HG02763 (cell line): ENCODE measurements around the gene PYM1.
"Not testable (repeated sequence)": the region's sequence is repeated elsewhere in the genome, so short reads cannot be mapped to it uniquely, and the experiment has no call there.

ENCODE experiments used
- ATAC-seq: cut with Tn5 transposase; IDR thresholded peaks from one replicate; pipeline ENCODE4 v1.9.1; 2021; ENCODE audit warnings: mild to moderate bottlenecking, moderate library complexity; ENCODE audit not compliant: unreplicated experiment

Gene PYM1

DNA sequence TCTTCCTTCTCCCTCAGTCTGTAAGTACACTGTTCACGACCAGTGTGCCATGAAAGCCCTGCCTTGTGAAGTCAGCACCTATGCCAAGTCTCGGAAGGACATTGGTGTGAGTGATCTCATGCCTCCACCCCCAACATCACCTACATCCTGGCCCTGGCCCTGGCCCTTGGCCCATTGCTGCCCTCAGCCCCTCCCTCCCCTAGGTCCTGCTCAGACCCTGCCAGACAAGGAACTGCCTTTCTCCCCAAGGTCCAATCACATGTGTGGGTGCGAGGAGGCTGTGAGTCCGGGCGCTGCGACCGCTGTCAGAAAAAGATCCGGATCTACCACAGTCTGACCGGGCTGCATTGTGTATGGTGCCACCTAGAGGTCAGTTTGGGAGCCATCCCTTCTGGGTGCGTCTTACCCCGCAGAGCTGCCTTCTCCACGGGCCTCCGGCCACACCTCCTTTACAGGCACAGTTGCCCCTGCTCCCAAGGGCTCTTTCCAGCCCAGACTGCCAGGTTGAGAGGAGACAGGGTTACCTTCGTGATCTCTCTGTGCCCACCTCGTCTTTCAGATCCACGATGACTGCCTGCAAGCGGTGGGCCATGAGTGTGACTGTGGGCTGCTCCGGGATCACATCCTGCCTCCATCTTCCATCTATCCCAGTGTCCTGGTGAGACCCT lies 12.5 kb upstream of the PYM1 start:
- ATAC-seq = peak; percentile 89

DNA sequence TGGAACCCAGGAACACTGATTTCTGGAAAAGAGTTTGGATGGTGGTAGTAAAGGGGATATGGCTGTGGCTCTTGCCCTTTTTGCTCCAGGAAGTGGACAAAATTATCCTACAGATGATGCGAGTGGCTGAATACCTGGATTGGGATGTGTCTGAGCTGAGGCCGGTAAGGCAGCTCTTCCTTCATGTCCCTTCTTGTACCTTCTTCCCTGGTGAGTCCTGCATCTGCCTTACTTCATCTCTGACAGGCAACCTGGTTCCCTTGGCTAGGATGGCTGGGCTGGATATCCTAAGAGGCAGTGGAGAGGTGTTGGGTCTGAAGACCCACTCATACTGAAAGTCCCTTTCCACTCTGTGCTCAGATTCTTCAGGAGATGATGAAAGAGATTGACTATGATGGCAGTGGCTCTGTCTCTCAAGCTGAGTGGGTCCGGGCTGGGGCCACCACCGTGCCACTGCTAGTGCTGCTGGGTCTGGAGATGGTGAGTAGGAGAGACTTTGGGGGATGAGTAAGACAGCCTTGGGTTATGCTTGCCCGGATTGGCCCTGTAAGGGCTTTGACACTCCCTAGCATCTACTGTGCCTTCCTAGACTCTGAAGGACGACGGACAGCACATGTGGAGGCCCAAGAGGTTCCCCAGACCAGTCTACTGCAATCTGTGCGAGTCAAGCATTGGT lies 11.3 kb upstream of the PYM1 start:
- ATAC-seq = no peak

DNA sequence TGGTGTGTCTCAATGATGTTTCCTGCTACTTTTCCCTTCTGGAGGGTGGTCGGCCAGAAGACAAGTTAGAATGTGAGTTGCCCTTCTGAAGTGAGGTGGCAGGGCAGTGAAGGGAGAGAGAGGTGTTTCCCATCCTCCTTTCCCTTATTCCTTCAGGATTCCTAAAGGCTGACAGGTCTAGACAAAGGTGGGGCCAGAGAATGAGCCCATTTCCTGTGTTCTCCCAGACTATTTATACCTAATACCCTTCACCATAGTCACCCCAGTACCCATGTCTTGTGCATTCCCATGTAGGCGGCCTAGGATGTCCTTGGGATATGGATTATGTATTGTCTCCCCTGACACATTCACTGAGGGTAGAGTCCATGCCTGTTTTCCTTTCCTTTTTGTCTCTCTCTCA lies 10.3 kb upstream of the PYM1 start:
- ATAC-seq = no peak

DNA sequence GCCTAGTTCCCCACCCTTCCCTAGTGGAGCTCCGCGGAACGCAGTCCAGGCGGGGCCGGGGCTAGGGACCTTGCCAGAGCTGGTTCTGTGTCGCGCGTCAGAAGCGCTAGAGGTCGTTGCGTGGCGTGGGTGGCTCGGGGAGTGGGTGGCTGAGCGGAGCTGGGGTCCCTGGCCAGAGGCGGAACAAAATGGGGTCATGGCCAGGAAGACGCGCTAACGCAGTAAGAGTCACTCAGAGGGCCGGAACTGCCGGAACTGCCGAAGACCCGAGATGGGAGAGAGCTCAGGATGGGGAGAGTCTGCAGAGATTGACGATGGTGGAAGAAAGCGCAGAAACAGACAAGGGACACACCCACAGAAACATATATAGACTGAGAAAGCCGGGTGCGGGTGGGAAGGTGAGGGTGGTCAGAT lies 8.1 kb upstream of the PYM1 start:
- no peak for ATAC-seq

DNA sequence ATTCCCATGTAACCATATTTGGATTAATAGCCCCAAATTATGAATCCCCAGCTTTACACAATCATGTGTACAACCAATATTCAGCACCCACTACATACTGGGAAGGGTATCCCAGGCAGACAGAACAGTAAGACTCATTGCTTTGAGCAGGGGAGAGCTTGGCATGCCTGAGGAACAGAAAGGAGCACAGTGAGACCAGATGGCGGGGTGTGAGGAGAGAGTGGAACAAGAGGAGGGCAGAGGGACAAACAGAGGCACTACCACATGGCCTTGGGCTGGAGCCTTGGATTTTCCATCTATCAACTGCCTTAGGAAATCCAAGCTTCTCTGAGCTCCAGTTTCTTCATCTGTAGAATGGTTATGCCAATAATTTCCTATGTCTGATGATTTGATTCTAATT lies 7.1 kb upstream of the PYM1 start:
- no peak for ATAC-seq

DNA sequence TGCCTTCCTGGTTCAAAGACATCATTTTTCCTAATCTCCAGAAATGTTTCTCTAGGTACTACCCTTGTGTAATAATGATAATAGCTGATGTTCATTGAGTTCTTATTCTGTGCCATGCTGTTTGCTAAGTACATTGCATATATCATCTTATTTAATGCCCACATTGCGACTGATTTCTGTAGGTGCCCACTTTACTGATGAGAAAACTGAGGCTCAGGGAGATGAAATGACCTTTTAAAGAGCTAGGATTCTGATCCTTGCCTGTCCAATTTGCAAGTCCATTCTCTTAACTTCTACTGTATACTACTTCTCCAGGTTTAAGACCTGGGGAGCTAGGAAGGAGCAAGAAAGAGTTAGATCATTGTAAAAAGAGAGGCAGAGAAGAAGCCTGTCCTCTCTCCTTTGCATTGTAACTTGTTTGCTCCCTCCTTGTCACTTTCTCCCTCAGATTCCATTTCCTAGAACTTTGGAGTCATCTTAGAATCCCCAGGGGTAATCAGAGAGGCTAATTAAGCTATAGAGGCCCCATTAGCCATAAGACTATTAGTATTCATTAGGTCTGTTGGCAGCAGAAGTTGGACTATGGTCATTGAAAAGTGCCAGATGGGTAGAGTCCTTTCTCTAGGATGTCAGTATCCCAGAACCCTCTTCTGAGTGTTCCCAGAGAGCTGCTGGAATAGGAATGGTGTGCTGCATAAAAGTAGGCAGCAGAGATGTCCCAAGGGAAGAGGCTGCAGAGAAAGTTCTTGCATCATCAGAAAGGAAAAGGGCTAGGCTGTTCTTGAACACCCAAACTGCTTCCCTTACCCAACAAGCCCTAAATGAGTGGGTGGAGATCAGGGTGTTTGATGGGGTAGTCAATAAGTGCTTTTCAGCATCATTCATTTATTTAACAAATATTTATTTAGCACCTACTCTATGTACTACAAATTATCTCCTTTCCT lies 6.4 kb upstream of the PYM1 start:
- no peak for ATAC-seq

DNA sequence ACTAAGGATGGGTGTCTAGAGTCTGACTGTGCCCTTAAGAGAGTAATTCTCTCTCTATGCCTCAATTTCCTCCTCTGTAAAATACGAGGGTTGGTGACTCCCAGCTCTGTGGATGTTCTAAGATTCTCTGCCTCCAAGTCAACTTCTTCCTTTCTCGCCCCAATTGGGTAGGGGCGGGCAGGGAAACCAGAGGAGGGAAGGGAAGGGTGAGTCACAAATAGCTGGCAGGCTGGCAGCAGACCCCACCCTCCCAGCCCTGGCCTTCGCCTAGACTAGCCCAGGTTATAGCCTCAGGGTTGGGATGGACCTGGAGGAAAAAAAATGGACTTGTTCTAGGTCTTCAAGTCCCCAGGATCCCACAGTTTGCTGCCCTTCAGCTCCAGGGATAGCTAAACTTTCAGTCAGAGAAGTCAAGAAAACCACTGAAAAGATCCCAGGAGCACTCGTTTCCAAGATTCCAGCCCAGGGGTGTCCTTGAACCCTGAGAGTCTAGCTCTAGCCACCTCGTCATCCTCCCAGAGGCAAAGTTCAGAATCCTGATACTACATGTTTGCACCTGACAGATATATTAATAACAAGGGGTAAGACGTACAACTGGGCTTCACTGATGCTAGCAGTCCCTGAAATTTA lies 5.6 kb upstream of the PYM1 start:
- no peak for ATAC-seq

DNA sequence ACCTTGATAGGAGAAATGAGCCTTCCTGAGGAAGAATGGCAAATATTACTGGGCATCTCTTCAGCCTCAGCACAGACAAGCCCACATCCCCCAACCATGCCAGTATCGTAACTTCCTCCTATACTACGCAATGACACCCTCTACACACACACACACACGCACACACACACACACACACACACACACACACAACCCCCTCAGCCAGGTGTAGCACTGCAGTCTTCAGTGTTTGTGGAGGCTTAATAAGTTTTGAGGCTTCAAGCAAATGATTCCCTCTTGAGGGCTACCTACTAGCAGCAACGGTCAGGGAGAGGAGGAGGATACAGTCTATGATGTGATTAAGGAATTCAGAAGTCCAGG lies 4.8 kb upstream of the PYM1 start:
- ATAC-seq = no peak

DNA sequence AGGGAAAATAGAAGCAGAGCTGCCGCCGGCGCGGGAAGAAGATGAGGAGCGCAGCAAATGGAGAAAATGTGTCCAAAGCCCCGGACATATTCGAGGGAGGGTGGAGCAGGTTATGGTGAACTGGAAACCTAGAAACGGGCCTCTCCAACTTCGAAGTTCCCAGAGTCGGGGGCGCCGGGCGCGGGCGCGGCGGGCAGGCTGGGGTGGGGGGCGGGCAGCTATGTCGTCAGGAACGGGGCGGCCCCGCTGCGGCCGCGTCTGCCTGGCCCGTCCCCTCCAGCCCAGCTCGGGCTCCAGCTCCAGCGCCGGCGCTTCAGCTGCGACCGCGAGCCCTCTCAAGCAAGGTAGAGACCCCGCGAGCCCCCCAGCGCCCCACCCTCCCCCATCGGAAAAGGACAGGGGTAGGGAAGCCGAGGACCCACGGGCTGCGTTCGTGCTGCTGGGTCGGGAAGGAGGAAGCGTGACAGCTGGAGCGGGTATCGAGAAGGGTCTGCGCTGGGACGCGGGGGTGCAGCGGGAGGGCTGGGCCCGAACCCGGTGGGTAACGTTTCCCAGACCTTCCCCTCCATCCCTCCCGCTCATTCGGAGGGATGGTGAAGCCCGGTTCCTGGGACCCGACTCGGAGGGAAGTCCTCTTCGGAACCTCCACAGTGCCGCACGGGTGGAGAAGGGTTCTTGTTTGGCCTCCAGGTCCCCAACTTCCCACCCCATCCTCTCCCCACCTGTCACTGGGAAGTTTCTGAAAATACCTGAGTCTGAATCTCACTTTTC lies 4.3 kb upstream of the PYM1 start:
- no peak for ATAC-seq

DNA sequence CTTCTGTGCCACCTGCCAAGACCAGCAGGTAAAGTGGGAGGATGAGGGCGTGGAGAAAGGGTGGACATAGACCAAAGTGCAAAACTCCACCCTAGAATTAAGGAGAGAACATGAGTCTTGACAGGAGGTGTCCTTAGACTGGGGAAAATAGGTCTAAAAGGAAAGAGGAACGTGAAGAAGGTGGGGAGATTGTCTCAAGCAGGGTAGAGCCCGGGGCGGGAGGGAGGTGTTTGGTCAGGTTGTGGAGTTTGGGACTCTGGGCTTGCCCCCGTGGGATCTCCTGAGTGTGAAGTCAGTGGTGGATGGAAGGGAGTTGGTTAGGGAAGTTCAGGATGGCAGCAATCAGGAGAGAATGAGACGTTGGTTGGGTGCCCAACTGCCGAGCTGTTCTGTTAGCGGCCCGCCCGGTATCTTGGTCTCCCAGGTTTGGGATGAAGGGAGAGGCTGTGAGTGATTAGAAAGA lies 3.7 kb upstream of the PYM1 start:
- ATAC-seq = no peak

DNA sequence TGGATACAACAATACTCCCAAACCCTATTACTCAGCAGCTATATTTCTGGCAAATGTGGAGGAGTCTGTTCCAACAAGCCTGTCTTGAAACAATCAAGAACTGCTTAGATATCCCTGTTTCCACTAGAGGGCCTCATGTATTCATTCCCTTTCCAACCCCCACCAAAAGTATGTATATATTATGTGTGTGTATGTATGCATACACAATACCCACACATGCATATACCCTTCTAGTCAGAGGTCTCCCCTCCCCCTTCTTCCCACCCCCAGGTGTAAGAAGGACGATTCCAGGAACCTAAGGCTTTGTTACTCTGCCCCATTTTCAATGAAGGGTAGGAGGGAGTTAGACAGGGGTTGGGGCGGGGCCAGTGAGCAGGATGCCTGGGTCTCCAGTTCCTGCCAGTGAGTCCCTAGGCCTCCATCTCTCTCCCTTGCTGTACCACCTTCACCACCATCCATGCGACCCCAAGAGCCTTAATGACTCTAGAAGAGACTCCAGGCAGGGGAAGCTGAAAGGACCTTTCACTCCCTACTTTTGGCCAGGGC lies 3.1 kb upstream of the PYM1 start, which contains the start of gene DGKA:
DGKA (plus strand) TSS at position 392 of the 546 bp plus-strand sequence. CDS start 5,342 bp downstream, outside the sequence.
- no peak for ATAC-seq

DNA sequence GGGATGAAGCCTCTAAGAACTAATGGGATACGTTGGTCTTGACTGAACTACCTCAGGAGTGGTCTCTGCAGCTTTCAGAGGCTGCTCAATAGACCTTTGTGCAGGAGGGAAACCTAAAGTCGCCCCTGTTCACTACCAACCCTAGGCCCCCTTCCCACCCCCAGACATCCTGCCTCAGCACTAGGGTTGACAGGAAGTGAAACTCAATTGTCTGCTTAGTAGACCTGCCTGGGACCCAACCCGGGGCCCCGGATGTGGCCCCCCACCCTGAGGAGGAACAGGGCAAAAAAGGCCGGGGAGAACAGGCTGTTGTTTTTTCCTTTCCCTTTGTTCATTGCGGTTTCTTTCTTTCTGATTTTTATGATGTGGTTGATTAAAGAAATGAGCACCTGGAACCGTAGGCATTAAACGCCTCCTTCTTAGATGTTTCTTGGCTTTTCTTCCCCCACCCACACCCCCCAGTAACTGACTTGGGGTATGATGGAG lies 1.7 kb upstream of the PYM1 start:
- peak; percentile 31 for ATAC-seq

DNA sequence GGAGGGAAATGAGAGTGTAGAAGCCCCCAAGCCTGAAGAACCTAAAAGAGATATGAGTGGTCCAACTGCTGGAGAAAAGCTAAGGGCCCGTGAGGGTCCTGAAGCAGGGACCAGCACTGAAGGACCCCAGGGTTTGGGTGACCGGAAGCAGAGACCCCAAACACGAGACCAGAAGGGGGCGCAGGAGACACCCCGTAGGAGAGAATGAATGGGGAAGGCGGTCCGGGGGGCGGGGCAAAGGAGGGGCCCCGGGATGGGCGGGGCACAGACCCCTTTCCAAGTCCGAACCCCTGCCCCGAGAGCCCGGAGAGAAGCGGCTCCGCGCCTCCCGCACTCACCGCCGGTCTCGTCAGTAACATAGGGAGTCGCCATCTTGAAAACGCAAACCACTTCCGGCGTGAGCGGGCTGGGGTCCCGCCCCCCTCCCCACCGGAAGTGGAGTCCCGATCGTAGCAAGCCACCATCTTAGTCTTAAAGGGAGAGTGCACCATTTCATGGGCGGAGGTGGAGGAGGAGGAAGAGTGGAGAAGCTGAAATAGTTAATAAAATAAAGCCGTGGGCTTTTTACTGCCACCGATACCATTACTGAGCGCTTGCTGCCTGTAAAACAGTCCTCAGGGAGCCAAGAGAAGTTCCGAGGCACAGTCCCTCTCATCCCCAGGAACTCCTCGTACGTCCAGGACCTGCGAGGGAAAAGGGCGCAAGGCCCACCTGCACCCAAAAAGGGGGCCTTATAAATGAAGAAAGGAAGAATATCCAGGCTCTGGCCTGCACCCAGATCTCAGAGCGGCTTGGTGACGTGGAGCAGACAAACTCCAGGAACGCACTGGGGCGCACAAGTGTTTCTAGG lies 731 bp downstream of the PYM1 start:
- ATAC-seq = peak; percentile 43

DNA sequence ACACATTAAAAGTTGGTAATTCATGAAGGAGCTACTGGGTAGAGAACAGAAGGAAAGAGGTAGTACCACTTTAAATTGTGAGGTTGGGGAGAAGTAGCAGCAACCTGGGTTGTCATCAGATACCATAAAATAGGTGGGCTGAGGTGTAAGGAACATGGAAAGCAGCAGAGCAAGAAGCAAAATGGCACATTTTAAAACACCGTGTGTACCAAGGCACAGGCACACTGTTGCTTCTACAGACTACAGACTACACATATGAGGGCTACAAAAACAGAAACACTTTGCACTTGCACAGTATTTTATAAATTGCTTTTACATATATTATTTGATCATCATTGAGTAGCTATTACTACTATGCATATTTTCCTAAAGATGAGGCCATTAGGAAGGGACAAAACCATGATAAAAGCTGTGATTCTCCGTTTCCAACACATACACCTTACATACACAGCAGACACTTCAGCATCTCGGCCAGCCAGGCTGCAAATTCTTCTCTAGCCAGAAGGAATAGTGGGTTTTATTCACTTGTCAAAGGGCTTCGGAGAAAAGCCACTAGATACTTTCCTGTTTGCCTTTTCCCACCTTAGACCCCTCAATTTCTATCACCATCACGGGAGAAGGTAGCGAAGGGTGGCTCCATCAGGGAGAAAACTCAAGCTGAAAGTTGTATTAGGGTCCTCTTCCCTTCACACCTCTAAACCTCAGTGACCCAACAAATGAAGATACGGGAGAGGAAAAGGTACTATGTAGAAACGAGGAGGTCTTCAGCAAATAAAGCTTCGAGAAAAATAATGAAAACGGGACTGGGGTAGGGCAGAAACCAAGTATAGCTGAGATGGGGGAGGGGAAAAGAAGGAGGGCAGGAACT lies 1.6 kb downstream of the PYM1 start:
- no peak for ATAC-seq

DNA sequence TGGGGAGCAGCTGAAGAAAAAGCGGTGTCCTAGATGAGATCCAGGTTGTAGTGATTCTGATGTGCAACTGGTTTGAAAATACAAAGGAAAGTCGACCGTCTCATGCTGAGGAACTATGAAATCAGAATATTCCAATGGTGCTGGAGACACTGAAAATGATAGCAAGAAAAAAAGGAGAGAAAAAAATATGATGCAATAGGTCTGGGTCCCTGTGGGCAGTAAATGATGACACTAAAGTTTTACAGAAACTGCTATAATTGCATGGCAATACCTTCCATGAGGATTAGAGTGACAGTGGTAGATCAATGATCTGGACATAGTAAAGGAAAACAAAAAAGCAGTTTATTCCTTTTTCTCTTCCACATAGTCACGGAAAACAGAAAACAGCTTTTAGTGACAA lies 2.3 kb downstream of the PYM1 start:
- no peak for ATAC-seq

DNA sequence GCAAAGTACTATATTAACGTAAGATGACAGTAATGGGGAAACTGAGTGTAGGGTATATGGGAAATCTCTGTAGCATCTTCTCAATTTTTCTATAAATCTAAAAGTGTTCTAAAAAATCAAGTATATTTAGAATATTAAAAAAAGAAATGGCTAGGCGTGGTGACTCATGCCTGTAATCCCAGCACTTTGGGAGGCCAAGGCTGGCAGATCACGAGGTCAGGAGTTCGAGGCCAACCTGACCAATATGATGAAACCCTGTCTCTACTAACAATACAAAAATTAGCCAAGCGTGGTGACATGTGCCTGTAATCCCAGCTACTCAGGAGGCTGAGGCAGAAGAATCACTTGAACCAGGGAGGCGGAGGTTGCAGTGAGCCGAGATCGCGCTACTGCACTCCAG lies 4.0 kb downstream of the PYM1 start:
- ATAC-seq = not testable (repeated sequence)

DNA sequence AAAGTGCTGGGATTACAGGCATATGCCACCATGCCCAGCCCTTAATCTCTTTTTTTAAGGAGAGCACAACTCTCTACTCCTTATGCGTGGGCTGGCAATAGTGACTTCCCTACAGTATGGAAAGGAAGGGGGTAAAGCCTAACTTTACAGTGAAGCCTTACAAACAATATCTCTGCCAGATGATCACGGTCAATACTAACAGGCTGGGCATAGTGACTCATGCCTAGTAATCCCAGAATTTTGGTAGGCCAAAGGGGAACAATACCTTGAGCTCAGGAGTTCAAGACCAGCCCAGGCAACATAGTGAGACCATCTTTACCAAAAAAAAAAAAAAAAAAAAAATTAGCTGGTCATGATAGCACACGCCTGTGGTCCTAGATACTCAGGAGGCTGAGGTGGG lies 5.6 kb downstream of the PYM1 start:
- ATAC-seq = no peak

DNA sequence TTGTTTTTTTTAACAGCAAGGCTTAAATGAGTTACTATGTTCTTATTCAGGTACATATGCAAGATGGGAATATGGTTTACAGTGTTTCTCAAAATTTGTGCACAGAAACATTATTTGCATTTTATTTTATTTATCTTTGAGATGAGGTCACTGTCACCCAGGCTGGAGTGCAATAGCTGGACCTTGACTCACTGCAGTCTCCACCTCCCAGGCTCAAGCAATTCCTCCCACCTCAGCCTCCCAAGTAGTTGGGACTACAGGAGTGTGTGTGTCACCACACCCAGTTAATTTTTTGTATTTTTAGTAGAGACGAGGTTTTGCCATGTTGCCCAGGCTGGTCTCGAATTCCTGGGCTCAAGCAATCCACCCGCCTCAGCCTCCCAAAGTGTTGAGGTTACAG lies 8.7 kb downstream of the PYM1 start:
- not testable (repeated sequence) for ATAC-seq
